Lung (tissue), 12 donors: ENCODE data around the gene PLXNA2. TPM values are rescaled to one million over a fixed set of nuclear protein-coding genes. Genes with fewer than 3 reads are reported as not detected.
A peak's percentile ranks its signal among the peaks of the same experiment; 100 is the strongest.

Source experiments
- ATAC-seq: fragments of 200-7000 bp; cut with Tn5 transposase; one replicate; pipeline ENCODE4 v1.9.1; 2020; ENCODE audit warnings: moderate number of reproducible peaks; ENCODE audit not compliant: insufficient read depth, low FRiP score
- DNase-seq, 3 donors: peaks; one replicate each; pipeline ENCODE4 v3.0.0-alpha.2; 2013 to 2017
- H3K27ac ChIP-seq, 2 donors: one replicate each; pipeline ENCODE4 v1.5.1; 2013; ENCODE audit warnings: mild to moderate bottlenecking in 2 of 2, moderate library complexity in 2 of 2, control low read depth in 1 of 2, inconsistent platforms in 1 of 2, low read depth in 1 of 2, low read length in 1 of 2
- H3K27me3 ChIP-seq, 3 donors: one replicate each; pipeline ENCODE4 v1.5.1; 2013; ENCODE audit warnings: low read length in 2 of 3; ENCODE audit not compliant: control insufficient read depth in 3 of 3, insufficient read depth in 3 of 3
- H3K36me3 ChIP-seq, 4 donors: one replicate each; pipeline ENCODE4 v1.5.1; 2013; ENCODE audit warnings: low read length in 4 of 4, mild to moderate bottlenecking in 1 of 4, moderate library complexity in 1 of 4; ENCODE audit not compliant: control insufficient read depth in 4 of 4, insufficient read depth in 4 of 4
- H3K4me1 ChIP-seq, 5 donors: one replicate each; pipeline ENCODE4 v1.5.1; 2013; ENCODE audit warnings: low read length in 5 of 5, mild to moderate bottlenecking in 2 of 5, moderate library complexity in 1 of 5; ENCODE audit not compliant: control insufficient read depth in 5 of 5, insufficient read depth in 5 of 5
- H3K4me3 ChIP-seq: one replicate; pipeline ENCODE4 v1.5.1; 2013; ENCODE audit warnings: mild to moderate bottlenecking, control low read depth, moderate library complexity
- H3K9ac ChIP-seq, 2 donors: one replicate each; pipeline ENCODE4 v1.5.1; 2013; ENCODE audit warnings: low read length in 2 of 2, control low read depth in 1 of 2; ENCODE audit not compliant: insufficient read depth in 1 of 2
- H3K9me3 ChIP-seq, 4 donors: one replicate each; pipeline ENCODE4 v1.5.1; 2013; ENCODE audit warnings: low read length in 3 of 4, mild to moderate bottlenecking in 1 of 4, moderate library complexity in 1 of 4; ENCODE audit not compliant: control insufficient read depth in 4 of 4, insufficient read depth in 3 of 4
- CTCF ChIP-seq: IDR thresholded peaks from 2 replicates; pipeline ENCODE4 v1.5.1; 2012; ENCODE audit warnings: mild to moderate bottlenecking; ENCODE audit errors: control extremely low read depth, extremely low read depth
- WGBS, 2 donors: extraction: QIAGEN DNeasy Blood & Tissue Kit; methylation state at CpG; one replicate each; pipeline ENCODE4 v1.1.7; 2013; 5-methylcytosine and 5-hydroxymethylcytosine counted together
- polyA plus RNA-seq, 2 donors: library from polyadenylated mRNA; stranded (reverse); fragments of 200-250 nt; gene quantifications; one replicate each; pipeline ENCODE4 v1.2.1, GENCODE V29; 2013
- total RNA-seq, 2 donors: library from RNA; depleted of rRNA in 1 of 2; stranded (reverse); fragments of >200 nt in 1 of 2; gene quantifications; one replicate each; pipeline ENCODE4 v1.2.1, GENCODE V29; 2014 to 2021
- donor health status: control.
- donor health status: control.
- donor health status: Bipolar disorder and iron deficiency.
- donor health status: healthy.
- donor health status: DM: yes; HTN: yes; CAD: no.

The PLXNA2 gene
- total and polyA plus RNA-seq, 4 donors: 13.2 to 118 (median 32.6) TPM

GRCh38 chr1:208183977-208184911, 59.9 kb downstream of the PLXNA2 start:
- peak; percentile 76 for ATAC-seq
- no peak for TF ChIP-seq CTCF
- Histone ChIP-seq H3K36me3 (peaks cover 0 to 11% (median 0%) of the 10 kb centered on the region in 4 donors), H3K9me3 (no peaks in the 10 kb centered on the region), H3K9ac (no peak overlapping the region), H3K4me3 (no peak overlapping the region), H3K4me1 (peaks cover 20 to 64% (median 42%) of the 10 kb centered on the region in 5 donors), H3K27me3 (no peaks in the 10 kb centered on the region), H3K27ac (peak overlapping the region in 1 of 2 donors; percentile 45)
- DNase-seq: peak in 1 of 3 donors; percentile 43
- 50 to 66% methylated on average over 8 of the region's 8 CpGs for WGBS, 2 donors

- ATAC-seq (no peak), DNase-seq (peak; percentile 66 to 87 (median 69))
- WGBS, 2 donors: 78 to 84% methylated on average over 10 of the region's 10 CpGs
- peaks cover 20 to 74% (median 44%) of the 10 kb centered on the region in 5 donors for H3K4me1 ChIP-seq
- H3K9ac ChIP-seq: no peak overlapping the region
- no peak for TF ChIP-seq CTCF
- no peaks in the 10 kb centered on the region for H3K9me3 ChIP-seq
- H3K27me3 ChIP-seq: no peaks in the 10 kb centered on the region
- no peak overlapping the region for H3K4me3 ChIP-seq
- H3K27ac ChIP-seq: peak overlapping the region in 1 of 2 donors; percentile 51
- H3K36me3 ChIP-seq: peaks cover 0 to 7% (median 0%) of the 10 kb centered on the region in 4 donors
Measured at GRCh38 chr1:208182880-208183645, 61.1 kb downstream of the PLXNA2 start.

GRCh38 chr1:208181364-208181763, 62.8 kb downstream of the PLXNA2 start:
- Histone ChIP-seq H3K27me3 (no peaks in the 10 kb centered on the region), H3K4me1 (peaks cover 20 to 80% (median 44%) of the 10 kb centered on the region in 5 donors), H3K27ac (peak overlapping the region in 1 of 2 donors; percentile 48), H3K4me3 (no peak overlapping the region), H3K36me3 (peaks cover 0 to 2% (median 0%) of the 10 kb centered on the region in 4 donors), H3K9me3 (no peaks in the 10 kb centered on the region), H3K9ac (no peak overlapping the region)
- TF ChIP-seq CTCF: no peak
- DNase-seq: peak; percentile 79 to 93 (median 89)
- no peak for ATAC-seq
- WGBS, 2 donors: 79 to 81% methylated on average over 4 of the region's 4 CpGs
